Stimulated activated naive CD8-positive, alpha-beta T cell treated with anti-CD3 and anti-CD28 coated beads, Interleukin-15, Interleukin-2, amounts not matched to agents 100 U/mL and 50 U/mL, for 24 hours (primary cell): ENCODE measurements around the gene SLC45A3.

Experiments
- ATAC-seq: fragments of 150-1000 bp; cut with Tn5 transposase; one replicate; pipeline ENCODE4 v1.10.0; 2021
- DNase-seq: peaks from one replicate; pipeline ENCODE4 v3.0.0; 2021

The SLC45A3 gene

GRCh38 chr1:205701420-205701819 lies 21.1 kb upstream of the SLC45A3 start:
- ATAC-seq (no peak), DNase-seq (no peak)

GRCh38 chr1:205700865-205701401 lies 20.6 kb upstream of the SLC45A3 start:
- no peak for DNase-seq
- no peak for ATAC-seq

DNA sequence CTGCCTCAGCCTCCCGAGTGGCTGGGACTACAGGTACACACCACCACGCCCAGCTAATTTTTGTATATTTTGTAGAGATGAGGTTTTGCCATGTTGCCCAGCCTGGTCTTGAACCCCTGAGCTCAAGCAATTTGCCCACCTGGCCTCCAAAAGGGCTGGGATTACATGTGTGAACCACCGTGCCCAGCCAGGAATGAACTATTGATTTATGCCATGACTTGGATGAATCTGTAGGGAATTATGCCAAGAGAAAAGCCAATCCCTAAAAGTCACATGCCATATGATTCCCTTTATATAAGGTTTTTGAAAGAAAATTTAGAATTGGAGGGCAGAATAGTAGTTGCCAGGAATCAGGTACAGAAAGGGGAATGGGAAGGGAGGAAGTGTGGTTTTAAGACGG lies 19.1 kb upstream of the SLC45A3 start:
- DNase-seq (no peak), ATAC-seq (no peak)

DNA sequence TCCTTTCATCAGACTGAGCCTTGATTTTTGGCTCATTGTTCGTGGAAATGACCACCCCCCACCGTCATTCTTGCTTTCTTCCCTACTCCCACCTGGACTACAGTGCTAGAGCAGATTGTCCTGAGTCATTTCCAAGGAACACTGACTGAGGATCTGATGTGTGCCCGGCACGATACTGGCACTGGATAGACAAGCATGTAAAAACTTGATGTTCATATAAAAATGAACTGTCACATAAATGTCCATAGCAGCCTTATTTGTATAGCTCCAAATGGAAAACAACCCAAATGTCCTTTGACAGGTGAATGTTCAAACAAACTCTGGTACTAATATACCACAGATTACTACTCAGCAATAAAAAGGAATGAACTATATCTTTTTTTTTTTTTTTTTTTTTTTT lies 18.6 kb upstream of the SLC45A3 start:
- ATAC-seq (no peak), DNase-seq (no peak)

GRCh38 chr1:205693421-205693991 lies 13.2 kb upstream of the SLC45A3 start:
- ATAC-seq = no peak

GRCh38 chr1:205692423-205692822 lies 12.1 kb upstream of the SLC45A3 start:
- DNase-seq (no peak), ATAC-seq (no peak)

More at GRCh38 chr1:205693421-205693991, 13.2 kb upstream of the SLC45A3 start:
- no peak for DNase-seq

- no peak for ATAC-seq
- no peak for DNase-seq
These were observed 9.9 kb upstream of the SLC45A3 start for GRCh38 chr1:205690122-205690756.

GRCh38 chr1:205689479-205689878 lies 9.2 kb upstream of the SLC45A3 start:
- no peak for DNase-seq
- ATAC-seq = no peak

GRCh38 chr1:205688171-205689080 lies 8.1 kb upstream of the SLC45A3 start:
- ATAC-seq (no peak), DNase-seq (no peak)

GRCh38 chr1:205687242-205687641 lies 6.9 kb upstream of the SLC45A3 start:
- no peak for DNase-seq
- no peak for ATAC-seq

- ATAC-seq = no peak
- DNase-seq = no peak
These were observed 1.1 kb upstream of the SLC45A3 start for GRCh38 chr1:205681364-205681763.

DNA sequence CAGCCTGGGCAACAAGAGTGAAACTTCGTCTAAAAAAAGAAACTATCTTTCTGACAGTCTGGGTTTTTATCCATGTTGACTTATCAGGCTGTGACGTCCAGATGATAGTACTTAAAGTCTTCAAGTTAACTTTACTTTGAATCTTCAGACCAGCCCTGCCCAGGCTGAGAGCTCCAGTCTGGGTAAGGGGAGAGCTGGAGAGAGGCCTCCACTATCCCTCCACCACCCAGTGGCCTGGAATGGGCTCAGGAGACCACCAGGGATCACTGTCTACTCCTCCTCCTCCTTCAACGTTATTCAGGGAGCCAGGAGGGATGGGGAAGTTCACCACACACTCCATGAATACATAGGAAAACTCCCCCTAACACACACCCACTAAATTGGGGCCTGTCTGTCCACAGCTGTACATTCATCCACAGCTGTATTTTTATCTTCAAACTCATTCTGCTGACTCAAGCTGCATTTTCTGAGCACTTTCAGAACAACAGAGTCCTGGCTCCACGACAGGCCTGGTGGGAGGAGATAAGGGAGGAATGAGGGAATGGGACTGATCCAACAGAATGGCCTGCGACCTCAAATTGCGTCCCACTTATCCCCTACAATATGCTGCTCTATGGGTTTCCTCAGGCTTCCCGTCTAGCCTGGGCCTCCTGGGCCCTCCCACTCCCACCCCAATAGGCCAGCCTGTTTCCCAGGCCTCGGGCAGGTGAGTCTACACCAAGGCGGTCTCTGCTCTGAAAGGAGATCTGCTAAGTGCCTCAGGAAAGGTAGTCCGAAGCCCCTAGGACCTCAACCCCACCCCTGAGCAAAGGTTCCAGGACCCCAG lies 1.8 kb downstream of the SLC45A3 start:
- DNase-seq = no peak
- ATAC-seq = no peak

DNA sequence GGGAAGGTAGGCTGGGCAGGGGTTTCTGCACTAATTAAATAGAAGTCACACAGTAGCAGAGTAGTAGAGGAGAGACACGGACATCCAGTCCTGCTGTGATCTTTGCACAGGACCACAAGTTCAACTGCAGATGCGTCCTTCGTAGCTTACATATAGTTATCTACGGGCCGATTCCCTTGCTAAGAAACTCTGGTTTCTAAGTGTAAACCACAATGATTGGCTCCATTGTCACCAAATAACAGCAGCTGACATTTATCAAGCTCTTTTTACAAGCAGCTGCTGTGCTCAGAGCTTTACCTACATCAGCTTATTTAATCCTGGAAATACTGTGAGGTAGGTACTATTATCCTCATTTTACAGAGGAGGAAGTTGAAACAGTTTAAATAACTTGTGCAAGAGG lies 3.1 kb downstream of the SLC45A3 start:
- ATAC-seq (no peak), DNase-seq (no peak)

DNA sequence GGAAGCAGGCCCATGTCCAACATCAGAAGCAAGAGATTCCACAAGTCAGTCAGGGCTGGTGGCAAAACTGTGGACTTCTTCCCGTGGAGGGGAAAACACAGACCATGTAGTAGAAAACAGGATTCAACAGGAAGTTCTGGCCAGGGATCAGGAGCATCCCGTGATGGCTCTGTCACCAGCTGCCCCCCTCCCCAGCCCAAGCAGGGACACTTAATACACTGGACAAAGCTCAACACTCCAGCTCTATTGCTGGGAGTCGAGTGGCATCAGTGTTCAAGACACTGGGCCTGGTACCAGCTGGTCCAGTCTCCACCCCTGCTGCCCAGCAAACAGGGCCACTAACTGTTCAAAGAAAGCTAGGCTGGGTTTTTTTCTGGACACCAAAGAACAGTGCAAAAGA lies 3.7 kb downstream of the SLC45A3 start:
- DNase-seq = no peak

DNA sequence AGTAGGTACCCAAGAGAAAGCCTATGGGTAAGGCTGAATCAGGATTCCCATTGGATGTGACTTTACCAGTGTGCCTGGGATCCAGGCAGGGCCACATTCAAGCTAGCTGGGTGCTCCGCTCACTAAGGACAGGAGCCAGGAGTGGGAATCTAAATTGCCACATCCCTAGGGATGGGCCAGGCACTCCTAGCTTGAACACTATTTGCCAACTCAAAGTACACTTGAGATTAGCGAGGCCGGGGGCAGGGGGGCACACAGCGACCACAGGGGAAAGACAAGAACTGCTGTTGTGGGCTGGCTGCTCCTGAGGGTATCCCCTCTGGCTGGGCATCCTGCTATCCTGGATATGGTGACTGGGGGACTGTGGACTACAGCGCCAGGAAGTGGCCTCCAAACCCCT lies 4.3 kb downstream of the SLC45A3 start:
- ATAC-seq (no peak), DNase-seq (no peak)

More for the DNA sequence above, 3.7 kb downstream of the SLC45A3 start:
- ATAC-seq = no peak

DNA sequence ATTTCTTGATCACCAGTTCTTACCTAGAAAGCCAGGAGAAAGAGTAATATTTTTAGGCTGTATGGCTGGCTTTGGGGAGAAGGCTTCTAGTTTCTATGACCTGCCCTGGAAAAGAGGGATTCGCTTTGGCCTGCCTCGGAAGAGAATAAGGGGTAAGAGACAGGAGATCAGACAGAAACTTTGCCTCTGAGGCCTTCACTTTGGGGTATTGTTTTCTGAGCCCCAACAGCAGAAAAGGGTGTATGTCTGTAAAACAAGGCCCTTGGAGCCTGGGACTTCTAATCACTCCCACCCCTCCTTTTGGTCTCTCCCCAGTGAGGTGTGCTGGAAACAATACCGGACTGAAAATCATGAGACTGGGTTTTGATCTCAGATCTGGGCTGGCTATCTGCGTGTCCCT lies 5.1 kb downstream of the SLC45A3 start:
- ATAC-seq = no peak
- DNase-seq = no peak

DNA sequence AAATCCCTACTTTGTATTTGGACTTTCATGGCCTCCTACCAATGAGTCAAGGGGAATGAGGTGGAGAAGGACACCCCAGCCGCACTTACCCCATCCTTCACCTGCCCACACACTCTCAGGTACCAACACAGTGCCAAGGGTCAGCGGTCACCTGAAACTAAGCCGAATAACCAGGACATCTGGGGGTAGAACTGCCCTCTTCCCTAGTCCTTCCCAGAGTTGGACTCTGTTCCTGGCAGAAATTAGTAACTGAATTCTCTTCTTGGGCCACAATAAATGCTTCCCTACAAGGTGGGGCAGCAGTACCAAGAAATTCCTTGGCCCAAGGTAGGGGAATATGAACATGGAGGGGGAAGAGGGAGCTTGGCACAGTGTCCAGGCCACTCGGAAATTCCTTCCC lies 7.3 kb downstream of the SLC45A3 start:
- ATAC-seq (no peak), DNase-seq (no peak)

GRCh38 chr1:205672395-205672889 lies 7.9 kb downstream of the SLC45A3 start:
- DNase-seq (no peak), ATAC-seq (no peak)

GRCh38 chr1:205670611-205671430 lies 9.5 kb downstream of the SLC45A3 start:
- ATAC-seq (no peak), DNase-seq (no peak)

DNA sequence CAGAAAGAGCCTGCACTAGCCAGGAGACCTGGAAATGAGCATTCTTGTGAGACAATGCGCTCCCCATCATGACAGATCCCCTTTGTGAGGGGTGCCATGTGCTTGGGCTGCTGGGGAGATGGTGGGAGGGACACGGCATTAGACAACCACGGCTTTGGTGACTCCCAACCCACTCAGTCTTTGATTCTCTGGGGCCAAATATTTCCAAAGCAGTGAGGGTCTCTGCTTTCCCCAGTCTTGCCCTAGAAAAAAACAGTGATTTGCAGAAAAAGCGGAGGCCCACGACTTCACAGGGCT lies 10.2 kb downstream of the SLC45A3 start:
- ATAC-seq (no peak), DNase-seq (no peak)
